GM18505 (cell line): Measurements from ENCODE around the gene PKN1.

Source experiments
- ATAC-seq: cut with Tn5 transposase; IDR thresholded peaks from one replicate; pipeline ENCODE4 v1.9.1; 2021; ENCODE audit not compliant: unreplicated experiment
- POLR2A ChIP-seq: IDR thresholded peaks from 4 replicates; pipeline ENCODE4 v1.6.1; 2011; ENCODE audit warnings: borderline replicate concordance; ENCODE audit not compliant: insufficient read depth, insufficient read length; ENCODE audit errors: extremely low read depth

Gene PKN1

DNA sequence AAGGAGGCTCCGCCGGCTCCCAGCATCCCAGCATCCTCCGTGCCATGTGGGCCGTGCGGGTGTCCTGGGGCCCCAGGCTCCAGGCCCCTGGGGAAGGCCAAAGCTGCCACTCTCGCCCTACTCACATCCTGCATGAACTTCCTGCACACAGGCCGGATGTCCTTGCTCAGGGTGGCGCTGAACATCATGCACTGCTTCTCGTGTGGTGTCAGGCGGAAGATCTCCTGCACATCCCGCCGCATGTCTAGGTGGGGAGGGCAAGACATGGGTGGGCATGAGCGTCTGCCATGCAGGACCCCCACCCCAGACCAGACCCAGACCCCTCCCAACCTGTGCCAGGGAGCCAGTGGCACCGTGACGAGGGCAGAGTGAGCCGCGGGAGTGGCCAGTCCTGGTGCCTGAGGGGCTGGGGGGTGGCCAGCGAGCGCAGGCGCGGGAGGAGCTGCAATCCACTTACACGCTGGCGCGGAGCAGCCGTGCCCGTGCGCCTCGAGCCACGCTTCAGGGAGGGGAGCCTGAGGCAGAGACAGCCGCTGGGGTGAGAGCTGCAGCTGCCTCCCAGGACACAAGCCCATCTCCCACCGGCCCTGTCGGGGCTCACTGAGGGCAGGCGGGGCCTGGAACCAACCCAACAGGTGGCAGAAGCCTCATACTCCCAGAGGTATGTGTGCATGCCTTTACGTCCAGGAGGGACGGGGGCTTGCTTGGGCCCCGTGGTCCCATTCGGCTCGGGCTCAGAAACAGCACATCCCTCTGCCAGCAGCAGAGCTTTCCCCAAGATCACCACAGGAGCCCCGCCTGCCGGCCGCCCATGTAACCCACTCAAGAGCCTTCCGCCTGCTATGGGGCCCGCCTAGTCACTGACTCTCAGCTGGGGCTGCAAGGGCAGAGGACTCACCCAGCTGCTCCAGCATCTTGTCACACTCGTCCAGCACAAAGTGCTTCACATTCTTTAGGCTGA is 22.7 kb upstream of the PKN1 start:
- ATAC-seq, result no peak
- TF ChIP-seq POLR2A, result no peak

DNA sequence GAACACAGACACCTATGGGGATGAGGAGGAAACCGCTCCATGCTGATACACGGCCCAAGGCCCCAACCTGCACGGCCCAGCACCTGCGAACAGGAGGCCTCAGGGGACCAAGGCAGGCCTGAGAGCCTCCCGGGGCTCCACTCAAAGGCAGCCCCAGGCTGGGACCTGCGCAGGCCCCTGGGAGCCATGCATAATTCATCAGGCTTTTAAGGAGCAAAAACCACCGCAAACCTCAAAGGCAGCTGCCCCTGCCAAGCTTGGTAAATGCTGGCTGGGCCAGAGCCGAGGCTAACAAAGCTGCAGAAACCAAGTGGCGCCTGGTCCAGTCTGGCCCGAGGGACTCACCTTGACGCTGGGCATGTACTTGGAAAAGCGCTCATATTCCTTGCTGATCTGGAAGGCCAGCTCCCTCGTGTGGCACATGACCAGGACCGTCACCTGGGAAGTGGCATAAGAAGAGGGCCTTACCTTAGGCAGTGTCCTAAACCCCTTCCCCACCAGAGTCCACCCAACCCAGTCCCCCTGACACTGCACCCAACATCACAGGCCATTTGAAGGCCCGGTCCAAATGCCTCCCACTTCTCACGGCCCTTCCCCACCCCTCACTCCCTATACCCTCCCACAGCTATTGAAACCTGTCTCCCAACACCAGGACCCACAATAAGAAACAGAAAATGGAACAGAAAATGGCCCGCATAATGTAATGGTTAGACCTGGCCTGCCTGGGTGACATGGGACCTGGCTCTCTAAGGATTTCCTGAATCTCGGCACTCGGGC is 21.8 kb upstream of the PKN1 start:
- ATAC-seq, result no peak
- TF ChIP-seq POLR2A, result no peak

DNA sequence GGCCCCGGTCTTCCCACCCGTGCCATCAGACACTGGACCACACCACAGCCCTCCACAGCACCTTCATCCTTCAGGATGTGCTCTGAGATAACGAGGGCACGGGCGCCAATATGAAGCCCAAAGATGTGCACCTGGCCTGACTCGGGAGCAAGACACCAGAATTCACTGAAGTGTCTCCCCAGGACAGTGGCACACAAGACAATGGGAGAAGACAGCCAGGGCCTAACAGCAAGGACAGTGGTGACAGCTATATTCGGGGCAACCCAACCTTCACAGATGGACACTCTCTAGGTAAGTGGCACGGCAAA is 21.2 kb upstream of the PKN1 start:
- no peak for TF ChIP-seq POLR2A
- ATAC-seq, result no peak

DNA sequence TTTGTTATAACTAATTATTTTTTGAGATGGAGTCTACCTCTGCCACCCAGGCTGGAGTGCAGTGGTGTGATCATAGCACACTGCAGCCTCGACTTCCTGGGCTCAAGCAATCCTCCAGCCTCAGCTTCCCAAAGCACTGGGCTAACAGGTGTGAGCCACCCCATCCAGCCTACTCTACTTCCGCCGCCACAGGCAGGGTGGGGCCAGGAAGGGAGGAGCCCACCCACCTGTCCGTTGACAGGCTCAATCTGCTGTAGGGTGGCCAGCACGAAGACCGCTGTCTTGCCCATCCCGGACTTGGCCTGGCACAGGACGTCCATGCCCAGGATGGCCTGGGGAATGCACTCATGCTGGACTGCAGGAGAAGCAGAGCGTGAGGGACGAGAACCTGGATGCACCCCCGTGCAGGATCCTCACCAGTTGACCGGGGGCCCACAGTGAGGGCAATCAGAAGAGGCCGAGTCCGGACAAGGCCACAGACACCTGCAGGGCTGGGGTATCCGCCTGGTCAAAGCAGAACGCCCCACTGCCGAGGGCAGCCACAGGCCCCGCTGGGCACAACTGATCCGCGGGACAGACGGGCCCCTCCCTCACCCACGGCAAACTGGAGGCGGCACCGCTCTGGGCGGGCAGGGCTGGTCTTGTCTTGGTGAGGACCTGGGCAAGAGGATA is 20.6 kb upstream of the PKN1 start:
- no peak for TF ChIP-seq POLR2A
- no peak for ATAC-seq

DNA sequence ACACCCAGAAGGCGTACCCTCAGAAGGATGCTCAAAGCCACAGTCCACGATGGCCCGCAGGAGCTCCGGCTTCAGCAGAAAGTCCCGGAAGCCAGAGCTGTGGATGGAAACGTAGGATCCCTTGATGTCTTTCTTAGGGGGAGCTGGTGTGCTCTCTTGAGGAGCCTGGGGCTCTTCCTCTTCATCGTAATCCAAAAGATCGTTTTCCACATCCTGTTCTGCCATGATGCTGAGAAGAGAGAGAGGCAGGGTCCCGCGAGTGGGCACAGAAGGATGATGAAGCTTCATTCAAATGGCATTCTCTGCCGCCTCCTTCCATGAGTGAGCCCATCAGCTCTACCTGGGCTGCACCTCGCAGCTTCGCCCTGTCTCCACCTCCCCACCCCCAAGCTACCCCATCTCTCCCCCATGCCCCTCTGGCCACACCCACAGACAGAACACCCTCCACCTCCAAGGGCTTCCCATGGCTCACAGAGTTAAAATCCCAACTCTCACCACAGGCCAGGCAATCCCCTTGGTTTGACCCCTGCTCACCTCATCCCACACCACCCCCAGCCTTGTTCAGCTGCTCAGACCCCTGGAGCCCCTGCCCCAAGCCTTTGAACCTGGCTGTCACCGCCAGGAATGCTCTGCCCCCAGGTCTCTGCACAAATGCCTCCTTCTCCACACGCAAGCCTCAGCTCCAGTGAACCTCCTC is 20.0 kb upstream of the PKN1 start:
- ATAC-seq, result no peak
- TF ChIP-seq POLR2A, result no peak

DNA sequence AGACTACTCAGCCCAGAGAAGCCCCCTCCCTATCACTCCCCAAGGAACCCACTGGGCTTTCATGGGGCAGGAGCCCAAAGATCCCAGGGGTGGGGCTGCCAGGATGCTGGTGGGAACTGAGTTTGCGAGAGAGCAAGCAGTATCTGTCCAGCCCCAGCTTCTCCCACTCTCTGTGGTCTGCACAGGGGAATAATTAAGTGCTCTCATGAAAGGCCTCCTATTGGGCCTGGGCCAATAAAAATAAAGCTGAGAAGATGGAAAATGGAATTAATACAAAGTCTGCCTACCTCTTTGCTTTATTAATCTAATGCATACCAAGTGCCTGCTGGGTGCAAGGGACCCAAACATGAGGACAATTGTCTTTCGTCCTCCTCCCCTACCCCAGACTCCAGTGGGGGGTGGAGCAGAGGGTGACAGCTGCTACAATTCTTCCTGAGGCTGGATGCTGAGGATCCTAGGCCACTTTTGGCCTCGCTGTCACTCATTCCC is 19.4 kb upstream of the PKN1 start:
- no peak for TF ChIP-seq POLR2A
- no peak for ATAC-seq

DNA sequence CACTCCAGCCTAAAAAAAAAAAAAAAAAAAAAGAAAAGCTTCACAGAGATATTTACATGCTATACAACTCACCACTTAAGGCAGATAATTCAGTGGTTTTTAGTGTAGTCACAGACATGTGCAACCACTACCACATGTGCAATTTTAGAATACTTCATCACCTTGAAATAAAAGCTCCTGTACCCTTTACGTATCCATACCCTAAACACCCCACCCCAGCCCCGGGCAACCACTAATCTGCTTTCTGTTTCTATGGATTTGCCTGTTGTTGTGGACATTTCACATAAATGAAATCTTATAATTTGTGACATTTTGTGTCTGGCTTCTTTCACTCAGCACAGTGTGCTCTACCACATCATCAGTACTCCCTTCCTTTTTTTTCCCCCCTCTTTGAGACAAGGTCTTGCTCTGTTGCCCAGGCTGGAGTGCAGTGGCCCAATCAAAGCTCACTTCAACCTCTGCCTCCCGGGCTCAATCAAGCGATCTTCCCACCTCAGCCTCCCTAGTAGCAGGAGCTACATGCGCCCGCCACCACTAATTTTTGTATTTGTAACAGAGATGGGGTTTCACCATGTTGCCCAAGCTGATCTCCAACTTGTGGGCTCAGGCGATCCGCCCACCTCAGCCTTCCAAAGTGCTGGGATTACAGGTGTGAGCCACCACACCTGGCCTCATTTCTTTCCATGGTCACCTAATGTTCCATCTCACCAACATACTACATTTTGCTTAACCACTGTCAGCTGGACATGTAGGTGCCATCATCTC is 18.0 kb upstream of the PKN1 start:
- TF ChIP-seq POLR2A, result no peak
- no peak for ATAC-seq

DNA sequence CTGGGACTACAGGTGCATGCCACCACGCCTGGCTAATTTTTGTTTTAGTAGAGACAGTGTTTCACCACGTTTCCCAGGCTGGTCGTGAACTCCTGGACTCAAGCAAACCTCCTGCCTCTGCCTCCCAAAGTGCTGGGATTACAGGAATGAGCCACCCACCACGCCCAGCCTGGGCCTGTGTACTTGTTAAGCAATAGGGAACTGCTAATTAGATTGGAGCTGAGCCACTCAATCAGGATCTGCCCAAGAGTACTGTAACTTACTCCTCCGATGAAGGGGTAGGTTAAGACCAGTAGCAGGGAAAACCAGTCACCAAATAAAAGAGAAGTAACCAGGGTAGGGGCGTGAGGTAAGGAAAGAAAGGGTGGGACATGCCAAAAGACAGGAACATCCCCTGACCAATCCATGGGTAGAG is 16.3 kb upstream of the PKN1 start:
- TF ChIP-seq POLR2A, result no peak
- no peak for ATAC-seq

DNA sequence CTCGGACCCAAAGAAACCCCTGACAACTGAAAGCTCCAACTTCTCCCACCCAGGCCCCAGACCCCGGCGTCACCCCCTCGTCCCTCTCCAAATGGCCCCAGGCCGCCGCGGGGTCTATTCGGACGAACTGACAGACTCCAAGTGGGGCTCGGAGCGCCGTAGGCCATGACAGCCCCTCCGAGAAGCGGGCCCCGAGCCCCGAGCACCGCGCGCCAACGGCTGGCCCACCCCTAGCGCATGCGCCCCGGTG is 14.3 kb upstream of the PKN1 start:
- TF ChIP-seq POLR2A, result no peak
- no peak for ATAC-seq

DNA sequence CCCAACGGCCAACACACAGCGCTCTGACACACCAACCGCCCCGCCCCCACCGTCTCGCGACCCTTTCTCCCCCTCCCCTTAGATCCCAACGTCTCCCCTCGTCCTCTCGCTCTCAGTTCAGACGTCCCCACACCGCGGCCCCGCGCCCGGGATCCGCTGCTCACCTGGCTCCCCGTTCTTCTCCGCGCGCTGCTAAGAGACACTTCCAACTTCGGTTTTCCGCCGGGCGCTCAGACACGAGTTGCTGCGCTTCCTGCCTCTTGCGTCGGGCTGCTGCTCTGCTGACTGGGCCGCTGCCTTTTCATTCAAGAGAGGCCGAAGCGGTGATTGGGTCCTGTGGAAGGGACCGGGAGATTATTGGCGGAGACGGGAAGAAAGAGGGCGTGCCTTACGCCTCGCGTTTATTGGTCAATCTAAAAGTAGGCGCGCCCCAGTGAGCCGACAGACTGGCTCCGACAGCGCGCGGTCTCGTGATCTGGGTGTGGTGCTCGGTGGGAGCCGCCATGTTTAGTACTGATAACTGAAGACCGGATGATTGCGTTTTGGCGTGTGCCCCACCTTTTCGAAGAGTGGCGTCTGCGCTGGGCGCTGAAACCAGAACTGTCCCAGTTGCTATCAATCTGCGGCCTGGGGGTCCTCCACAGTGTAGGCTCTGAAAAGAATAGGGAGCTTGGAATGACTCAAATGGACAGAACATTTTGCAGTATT is 13.8 kb upstream of the PKN1 start, which contains the start of gene DDX39A:
TSS of gene DDX39A (minus strand) at position 236 of the 708 bp plus-strand sequence. CDS start 6,121 bp downstream, outside the sequence.
- TF ChIP-seq POLR2A, result peak; percentile 87
- peak; percentile 80 for ATAC-seq

DNA sequence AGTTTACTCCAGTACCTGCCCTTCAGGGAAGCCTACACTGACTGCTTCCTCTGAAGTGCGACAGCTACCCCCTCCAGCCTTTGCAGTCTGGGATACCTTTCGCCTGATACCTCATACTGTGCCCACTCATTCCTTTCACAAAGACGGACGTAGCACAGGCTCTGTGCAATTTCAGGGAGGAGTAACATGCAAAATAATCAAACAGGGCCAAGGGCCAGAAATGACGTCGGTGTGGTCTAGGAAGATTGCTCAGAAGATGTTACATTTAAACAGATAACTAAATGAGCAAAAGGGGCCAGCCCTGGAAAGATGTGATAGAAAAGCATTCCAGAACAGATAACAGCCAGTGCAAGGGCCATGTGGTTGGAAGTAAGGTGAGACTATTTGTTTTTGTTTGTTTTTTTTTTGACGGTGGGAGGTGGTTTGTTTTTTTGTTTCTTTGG is 7.4 kb upstream of the PKN1 start:
- ATAC-seq, result no peak
- no peak for TF ChIP-seq POLR2A

DNA sequence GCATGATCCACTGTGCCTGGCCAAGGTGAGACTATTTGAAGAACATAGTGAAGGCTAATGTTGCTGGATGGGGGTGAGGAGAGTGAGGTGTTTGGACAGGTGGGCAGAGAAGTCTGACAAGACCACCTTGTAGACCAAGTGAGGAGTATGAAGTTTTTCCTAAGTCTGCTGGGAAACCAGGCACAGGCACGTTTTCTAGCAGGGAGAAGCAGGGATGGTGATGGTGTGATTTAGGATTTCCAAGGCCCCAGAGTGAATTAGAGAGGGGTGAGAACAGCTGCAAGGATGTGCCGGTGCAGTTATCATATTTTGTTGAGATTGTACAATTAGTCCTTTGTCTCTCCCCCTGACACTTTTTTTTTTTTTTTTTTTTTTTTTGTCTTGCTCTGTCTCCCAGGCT is 5.6 kb upstream of the PKN1 start:
- no peak for TF ChIP-seq POLR2A
- ATAC-seq, result no peak

DNA sequence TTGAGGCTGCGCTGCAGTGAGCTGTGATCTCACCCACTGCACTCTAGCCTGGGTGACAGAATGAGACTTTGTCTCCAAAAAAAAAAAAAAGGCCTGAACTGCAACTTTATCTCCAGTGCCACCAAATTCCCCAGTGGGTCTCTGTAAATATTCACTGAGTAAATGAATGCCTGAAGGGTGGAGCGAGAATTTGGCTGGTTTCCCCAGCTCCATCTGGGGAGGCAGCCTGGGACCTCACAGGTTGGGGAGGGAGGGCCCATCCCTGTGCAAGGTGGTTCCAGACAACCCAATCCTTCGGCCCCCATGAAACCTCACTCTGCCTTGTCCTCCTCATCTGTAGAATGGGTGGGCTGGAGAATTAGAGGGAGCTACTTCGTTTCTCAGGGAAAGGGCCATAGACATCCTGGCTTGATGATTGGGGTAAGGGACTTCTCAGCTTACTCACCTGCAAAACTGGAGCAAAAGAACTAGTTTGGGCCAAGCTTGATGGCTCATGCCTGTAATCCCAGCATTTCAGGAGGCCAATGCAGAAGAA is 4.2 kb upstream of the PKN1 start:
- no peak for ATAC-seq
- no peak for TF ChIP-seq POLR2A
